HG02885 (cell line): Measurements from ENCODE around the gene C13orf46.

ENCODE experiments used
- ATAC-seq: cut with Tn5 transposase; IDR thresholded peaks from one replicate; pipeline ENCODE4 v1.9.1; 2021; ENCODE audit warnings: mild to moderate bottlenecking; ENCODE audit not compliant: unreplicated experiment, poor library complexity

Gene C13orf46

GRCh38 chr13:113941571-113942191 is 32.2 kb downstream of the C13orf46 start:
- ATAC-seq = no peak

- no peak for ATAC-seq
These were observed 34.0 kb downstream of the C13orf46 start for GRCh38 chr13:113939944-113940297.

GRCh38 chr13:113939129-113939943 is 34.5 kb downstream of the C13orf46 start:
- ATAC-seq = no peak

- ATAC-seq = no peak
These were observed 35.2 kb downstream of the C13orf46 start for GRCh38 chr13:113938716-113939115.

GRCh38 chr13:113938246-113938645 is 35.6 kb downstream of the C13orf46 start:
- no peak for ATAC-seq

- no peak for ATAC-seq
These were observed 36.2 kb downstream of the C13orf46 start for GRCh38 chr13:113937527-113938180.

GRCh38 chr13:113937073-113937472 is 36.8 kb downstream of the C13orf46 start:
- no peak for ATAC-seq

- ATAC-seq = no peak
These were observed 37.5 kb downstream of the C13orf46 start for GRCh38 chr13:113936166-113936965.

GRCh38 chr13:113935001-113935844 is 38.7 kb downstream of the C13orf46 start:
- no peak for ATAC-seq

GRCh38 chr13:113934576-113934975 is 39.3 kb downstream of the C13orf46 start:
- ATAC-seq = no peak

GRCh38 chr13:113933901-113934300 is 40.0 kb downstream of the C13orf46 start:
- ATAC-seq = no peak

- no peak for ATAC-seq
These were observed 41.9 kb downstream of the C13orf46 start for GRCh38 chr13:113931841-113932459.

- peak; percentile 78 for ATAC-seq
These were observed 42.9 kb downstream of the C13orf46 start for GRCh38 chr13:113930671-113931637.

- no peak for ATAC-seq
These were observed 44.0 kb downstream of the C13orf46 start for GRCh38 chr13:113929628-113930615.

- ATAC-seq = no peak
These were observed 44.9 kb downstream of the C13orf46 start for GRCh38 chr13:113928685-113929627.
